Fibroblast of the aortic adventitia (primary cell): ENCODE measurements around the gene CDH8. TPM values are rescaled to one million over a fixed set of nuclear protein-coding genes. Genes with fewer than 3 reads are reported as not detected.

ENCODE experiments used
- DNase-seq: peaks from one replicate; pipeline ENCODE4 v3.0.0-alpha.2; 2010; ENCODE audit warnings: low read depth
- H3K4me3 ChIP-seq: 2 replicates; pipeline ENCODE4 v1.5.1; 2011; ENCODE audit warnings: low read depth, mild to moderate bottlenecking, control low read depth, low read length, moderate library complexity
- total RNA-seq: library from RNA; depleted of rRNA; stranded (reverse); fragments of >200 nt; gene quantifications from 2 replicates; pipeline ENCODE4 v1.2.3, GENCODE V29; 2012; ENCODE audit warnings: low replicate concordance
- TF ChIP-seq, protein P1 (sequence below): IDR thresholded peaks from 2 replicates; pipeline ENCODE4 v1.5.1; 2011; ENCODE audit warnings: mild to moderate bottlenecking, low read length, control low read depth, inconsistent platforms; ENCODE audit not compliant: insufficient read depth

Gene CDH8
- total RNA-seq, 1 donor, result not detected

DNA sequence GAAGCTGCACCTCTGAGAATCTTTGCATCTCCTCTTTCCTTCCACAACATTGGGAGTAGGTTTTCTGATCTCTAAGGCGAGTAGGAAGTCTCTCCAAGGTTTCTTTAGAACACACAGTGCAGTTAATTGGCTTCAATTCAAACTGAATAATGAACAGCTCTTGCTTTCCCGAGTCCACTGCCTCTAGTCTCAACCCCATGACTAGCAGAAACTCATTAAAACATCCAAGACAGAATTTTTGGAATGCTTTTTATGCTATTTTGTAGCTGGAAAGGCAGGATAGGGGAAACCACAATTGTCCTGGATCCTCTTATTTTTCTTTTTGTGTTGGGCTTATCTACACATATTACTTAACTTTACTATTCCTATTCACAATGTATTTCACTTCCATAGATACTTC, 206.6 kb downstream of the CDH8 start:
- TF ChIP-seq, protein P1, sequence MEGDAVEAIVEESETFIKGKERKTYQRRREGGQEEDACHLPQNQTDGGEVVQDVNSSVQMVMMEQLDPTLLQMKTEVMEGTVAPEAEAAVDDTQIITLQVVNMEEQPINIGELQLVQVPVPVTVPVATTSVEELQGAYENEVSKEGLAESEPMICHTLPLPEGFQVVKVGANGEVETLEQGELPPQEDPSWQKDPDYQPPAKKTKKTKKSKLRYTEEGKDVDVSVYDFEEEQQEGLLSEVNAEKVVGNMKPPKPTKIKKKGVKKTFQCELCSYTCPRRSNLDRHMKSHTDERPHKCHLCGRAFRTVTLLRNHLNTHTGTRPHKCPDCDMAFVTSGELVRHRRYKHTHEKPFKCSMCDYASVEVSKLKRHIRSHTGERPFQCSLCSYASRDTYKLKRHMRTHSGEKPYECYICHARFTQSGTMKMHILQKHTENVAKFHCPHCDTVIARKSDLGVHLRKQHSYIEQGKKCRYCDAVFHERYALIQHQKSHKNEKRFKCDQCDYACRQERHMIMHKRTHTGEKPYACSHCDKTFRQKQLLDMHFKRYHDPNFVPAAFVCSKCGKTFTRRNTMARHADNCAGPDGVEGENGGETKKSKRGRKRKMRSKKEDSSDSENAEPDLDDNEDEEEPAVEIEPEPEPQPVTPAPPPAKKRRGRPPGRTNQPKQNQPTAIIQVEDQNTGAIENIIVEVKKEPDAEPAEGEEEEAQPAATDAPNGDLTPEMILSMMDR, result no peak
- no peak overlapping the region for H3K4me3 ChIP-seq
- no peak for DNase-seq

DNA sequence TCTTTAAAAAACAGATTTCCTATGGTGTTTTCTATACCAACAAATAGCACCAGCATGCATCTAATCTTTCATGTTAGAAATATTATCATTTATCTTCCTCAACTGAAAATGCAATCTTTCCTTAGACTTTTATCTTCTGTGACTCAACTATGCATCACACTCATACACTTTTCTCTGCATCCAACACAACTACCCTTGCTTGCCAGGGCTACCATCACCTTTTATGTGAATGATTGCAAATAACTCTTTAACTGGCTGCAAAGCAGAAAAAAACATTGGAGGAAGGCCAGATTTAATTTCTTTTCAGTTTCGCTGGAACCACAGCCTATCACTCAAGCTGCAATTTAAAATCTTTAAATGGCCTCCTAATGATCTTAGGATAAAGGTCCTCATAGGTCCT, 212.9 kb downstream of the CDH8 start:
- DNase-seq, result no peak
- TF ChIP-seq, protein P1, result no peak
- no peak overlapping the region for H3K4me3 ChIP-seq

DNA sequence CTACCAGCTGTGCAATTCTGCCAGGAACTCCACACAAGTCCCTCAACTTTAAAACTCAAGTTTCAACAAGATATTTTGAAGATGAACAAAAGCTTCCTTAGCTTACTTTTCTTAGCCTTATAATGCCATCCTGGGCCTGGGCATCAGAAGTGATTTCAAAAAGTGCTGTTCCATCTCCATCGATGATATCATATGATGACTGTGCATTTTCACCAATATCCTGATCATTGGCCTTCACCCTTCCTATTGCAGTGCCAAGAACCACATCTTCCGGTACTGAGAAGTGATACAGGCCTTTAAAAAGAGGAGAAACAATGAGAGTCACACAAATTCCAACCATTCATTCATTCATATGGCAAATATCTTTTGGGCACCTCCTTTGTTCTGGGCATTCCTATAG, 215.4 kb downstream of the CDH8 start:
- no peak for DNase-seq
- no peak overlapping the region for H3K4me3 ChIP-seq
- TF ChIP-seq, protein P1, result no peak

DNA sequence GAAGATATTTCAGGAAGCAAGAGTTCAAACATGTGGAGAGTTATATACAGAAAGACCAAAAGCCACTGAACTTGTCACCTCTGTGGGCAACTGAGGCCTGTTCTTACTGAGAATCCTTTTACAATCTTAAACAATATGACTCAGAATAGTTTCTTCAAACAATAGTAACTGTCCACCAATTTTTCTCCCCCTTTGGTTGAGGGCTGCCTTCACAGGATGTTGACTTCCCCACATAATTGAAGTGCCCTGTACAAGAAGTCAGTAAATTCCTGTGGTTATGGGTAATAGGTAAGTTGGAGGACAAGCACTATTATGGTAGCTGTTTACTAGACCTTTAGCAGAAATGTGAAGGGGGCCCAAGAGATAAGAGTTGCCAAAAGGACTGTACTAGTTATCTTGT, 215.8 kb downstream of the CDH8 start:
- TF ChIP-seq, protein P1, result no peak
- DNase-seq, result no peak
- no peak overlapping the region for H3K4me3 ChIP-seq

DNA sequence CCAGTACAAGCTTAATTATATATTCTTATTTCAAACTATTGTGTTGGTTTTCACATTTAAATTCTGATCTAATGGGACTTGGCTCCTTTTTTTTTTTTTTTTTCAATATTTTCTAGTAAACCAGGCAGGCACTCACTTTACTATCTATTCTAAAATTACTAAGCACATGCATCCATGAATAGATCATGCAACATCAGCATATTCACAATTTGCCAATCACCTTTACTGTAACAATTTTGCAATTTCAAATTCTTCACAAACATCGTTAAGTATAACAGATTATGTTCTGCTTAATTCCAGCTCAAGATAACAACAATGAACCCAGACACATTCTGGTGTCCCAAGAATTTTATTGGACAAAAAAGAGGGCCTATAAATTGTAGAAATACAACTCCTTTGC, 217.4 kb downstream of the CDH8 start:
- TF ChIP-seq, protein P1, result no peak
- H3K4me3 ChIP-seq, result no peak overlapping the region
- DNase-seq, result no peak

DNA sequence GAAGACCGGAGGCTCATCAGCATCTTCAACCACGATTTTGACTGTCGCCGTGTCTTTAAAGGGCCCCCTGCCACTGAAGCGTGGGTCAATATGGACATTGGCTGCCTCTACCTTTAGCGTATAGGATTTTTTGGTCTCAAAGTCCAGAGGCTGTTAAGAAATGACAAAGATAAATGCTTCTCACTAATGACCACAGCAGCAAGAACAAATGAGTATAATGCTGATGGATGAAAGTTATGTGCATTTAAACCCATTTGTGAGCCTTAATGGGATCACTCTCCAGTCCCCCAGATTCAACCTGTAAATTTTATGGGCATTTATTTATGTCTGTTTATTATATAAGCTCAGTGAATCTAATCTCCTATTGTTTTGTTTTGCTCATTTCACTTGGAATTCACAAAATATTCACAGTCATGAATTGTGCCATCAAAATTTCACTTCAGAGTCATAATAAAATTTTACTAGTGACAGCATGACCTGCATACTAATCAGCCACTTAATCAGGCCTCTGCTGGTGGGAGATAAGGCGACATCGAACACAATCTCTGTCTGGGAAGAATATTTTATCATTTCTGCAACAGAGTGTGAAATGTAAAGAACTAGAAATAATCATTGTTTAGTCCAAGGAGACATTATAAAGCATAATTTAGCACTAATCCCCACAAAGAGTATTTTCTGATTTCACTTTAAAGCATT, 218.5 kb downstream of the CDH8 start:
- TF ChIP-seq, protein P1, result no peak
- H3K4me3 ChIP-seq, result no peak overlapping the region
- DNase-seq, result no peak
